ENCODE measurements around the gene SOX11.

The SOX11 gene

DNA sequence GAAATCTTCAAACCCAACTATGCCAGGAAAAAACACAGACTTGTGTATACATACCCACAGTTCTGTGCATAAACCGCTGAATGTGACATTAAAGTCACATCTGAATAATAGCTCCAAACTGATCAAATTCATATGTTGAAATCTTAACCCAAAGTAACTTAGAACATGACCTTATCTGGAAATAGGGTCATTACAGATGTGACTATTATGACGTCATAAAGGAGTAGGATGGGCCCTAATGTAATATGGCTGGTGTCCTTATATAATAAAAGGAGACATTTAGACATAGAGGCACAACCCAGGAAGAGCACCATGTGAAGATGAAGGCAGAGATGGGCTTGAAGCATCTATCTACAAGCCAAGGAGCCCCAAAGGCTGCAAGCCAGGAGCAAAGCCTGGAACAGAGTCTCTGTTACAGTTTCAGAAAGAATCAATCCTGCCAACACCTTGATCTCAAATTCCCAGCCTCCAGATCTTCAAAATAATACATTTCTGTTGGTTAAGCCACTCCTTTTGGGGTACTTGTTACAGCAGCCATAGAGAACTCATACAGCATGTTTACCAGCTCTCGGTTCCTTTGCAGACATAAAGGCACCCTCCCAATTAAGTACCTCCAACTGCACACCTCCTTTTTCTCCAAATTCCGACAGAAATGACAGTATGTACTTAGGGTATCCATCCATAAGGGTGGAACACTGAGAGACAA lies 27.6 kb downstream of the SOX11 start:
- H3K4me3 ChIP-seq (ENCODE audit: control insufficient read depth, low read depth, low read length): no peak overlapping the region
- DNase-seq (ENCODE audit: low read depth): no peak
- TF ChIP-seq, protein P1, sequence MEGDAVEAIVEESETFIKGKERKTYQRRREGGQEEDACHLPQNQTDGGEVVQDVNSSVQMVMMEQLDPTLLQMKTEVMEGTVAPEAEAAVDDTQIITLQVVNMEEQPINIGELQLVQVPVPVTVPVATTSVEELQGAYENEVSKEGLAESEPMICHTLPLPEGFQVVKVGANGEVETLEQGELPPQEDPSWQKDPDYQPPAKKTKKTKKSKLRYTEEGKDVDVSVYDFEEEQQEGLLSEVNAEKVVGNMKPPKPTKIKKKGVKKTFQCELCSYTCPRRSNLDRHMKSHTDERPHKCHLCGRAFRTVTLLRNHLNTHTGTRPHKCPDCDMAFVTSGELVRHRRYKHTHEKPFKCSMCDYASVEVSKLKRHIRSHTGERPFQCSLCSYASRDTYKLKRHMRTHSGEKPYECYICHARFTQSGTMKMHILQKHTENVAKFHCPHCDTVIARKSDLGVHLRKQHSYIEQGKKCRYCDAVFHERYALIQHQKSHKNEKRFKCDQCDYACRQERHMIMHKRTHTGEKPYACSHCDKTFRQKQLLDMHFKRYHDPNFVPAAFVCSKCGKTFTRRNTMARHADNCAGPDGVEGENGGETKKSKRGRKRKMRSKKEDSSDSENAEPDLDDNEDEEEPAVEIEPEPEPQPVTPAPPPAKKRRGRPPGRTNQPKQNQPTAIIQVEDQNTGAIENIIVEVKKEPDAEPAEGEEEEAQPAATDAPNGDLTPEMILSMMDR (IDR thresholded peaks at IDR 0.05; ENCODE audit: control insufficient read depth, insufficient read depth, low read depth, low read length, missing control alignments): no peak

DNA sequence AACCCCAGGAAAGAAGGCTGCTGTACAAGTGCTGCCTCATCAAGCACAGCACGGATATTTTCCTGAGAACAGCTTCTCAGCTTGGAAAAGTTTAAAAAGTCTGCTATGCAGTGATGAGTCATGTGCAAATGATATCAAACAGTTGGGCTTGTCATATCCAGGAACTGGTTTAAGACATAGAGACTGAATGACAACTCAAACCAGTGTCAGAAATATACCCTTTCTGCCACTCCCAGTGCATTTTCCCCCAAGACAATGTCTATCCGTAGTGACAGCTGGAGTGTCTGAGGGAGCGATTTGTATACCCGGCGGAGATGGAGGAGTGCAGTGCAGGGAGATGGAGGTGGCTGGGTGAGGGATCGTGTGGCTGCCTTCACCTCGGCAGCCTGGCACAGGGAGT lies 28.2 kb downstream of the SOX11 start:
- H3K4me3 ChIP-seq (ENCODE audit: control insufficient read depth, low read depth, low read length): no peak overlapping the region
- no peak for DNase-seq (ENCODE audit: low read depth)
- TF ChIP-seq, protein P1 (IDR thresholded peaks at IDR 0.05; ENCODE audit: control insufficient read depth, insufficient read depth, low read depth, low read length, missing control alignments): no peak

DNA sequence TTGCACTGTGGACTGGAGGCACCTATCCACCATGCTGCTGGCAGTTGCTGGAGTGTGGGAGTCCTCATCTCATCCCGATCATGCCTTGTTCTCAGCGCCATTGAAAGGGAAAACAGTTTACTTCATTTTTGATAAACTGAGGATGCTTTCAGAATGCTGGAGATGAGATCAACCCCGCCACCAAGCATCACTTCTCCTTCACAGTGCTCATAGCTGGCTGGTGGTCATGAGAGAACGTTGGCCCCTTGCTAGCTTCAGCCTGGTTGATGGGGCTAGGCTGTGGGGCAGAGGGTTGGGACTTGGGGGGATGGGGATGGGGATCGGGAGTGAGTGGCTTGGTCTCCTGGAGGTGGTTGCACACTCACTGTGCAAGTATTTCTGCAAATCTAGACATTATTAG lies 30.1 kb downstream of the SOX11 start:
- H3K4me3 ChIP-seq (ENCODE audit: control insufficient read depth, low read depth, low read length): no peak overlapping the region
- TF ChIP-seq, protein P1 (IDR thresholded peaks at IDR 0.05; ENCODE audit: control insufficient read depth, insufficient read depth, low read depth, low read length, missing control alignments): no peak
- no peak for DNase-seq (ENCODE audit: low read depth)

DNA sequence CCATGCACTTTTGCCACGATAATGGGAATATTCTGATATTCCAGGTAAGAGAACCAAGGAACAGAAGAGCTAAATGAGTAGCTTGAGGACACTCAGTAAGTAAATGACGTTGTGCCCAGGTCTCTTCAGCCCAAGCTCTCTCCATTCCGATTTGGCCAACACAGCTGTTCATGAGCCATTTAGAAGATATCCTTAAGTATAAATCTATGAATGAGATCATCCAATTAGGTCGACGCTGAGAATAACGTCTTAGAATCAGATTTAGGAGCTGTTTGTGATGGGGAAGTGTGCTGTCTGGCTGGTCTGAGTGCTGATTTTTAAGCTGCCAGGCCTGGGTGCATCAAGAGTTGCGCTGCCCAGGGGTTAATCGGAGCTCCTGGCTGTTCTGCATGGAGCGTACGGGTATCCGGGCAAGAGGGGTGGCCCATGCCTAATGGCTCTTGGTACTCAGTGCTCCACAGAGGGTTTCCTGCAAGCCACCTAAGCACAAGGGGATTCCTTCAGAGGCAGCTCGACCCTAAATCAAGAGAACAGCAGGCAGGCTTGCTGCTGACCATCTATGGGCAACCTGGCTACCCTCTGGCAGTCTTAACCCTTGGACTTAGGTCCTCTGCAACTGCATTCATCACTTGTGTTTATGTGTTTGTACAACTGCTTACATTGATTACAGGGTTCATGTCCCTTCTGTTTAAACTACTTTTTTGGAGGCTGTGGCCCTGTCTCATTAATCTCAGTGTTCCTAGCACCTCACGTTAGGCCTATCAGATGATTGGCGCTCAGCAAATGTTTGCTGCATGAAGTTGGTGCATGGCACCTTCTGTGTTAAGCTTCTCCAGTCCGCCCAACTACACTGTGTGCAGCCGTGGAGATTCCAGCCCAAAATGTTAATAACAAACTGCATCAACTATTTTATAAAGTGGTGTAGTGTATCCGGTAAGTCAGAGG lies 31.9 kb downstream of the SOX11 start:
- DNase-seq (ENCODE audit: low read depth): no peak
- TF ChIP-seq, protein P1 (IDR thresholded peaks at IDR 0.05; ENCODE audit: control insufficient read depth, insufficient read depth, low read depth, low read length, missing control alignments): no peak
- H3K4me3 ChIP-seq (ENCODE audit: control insufficient read depth, low read depth, low read length): no peak overlapping the region

DNA sequence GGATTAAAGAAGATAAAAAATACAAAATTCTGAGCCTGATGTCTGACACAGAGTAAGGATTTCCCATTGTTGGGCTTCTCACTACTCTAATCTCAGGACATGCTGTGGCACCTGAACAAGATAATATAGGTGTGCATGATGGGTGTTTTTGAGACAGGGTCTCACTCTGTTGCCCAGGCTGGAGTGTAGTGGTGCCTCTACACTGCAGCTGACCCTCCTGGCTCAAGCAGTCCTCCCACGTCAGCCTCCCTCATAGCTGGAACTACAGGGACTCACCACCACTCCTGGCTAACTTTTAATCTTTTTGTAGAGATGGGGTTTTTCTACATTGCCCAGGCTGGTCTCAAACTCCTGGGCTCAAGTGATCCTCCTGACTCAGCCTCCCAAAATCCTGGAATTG lies 32.9 kb downstream of the SOX11 start:
- TF ChIP-seq, protein P1 (IDR thresholded peaks at IDR 0.05; ENCODE audit: control insufficient read depth, insufficient read depth, low read depth, low read length, missing control alignments): no peak
- DNase-seq (ENCODE audit: low read depth): no peak
- H3K4me3 ChIP-seq (ENCODE audit: control insufficient read depth, low read depth, low read length): no peak overlapping the region

DNA sequence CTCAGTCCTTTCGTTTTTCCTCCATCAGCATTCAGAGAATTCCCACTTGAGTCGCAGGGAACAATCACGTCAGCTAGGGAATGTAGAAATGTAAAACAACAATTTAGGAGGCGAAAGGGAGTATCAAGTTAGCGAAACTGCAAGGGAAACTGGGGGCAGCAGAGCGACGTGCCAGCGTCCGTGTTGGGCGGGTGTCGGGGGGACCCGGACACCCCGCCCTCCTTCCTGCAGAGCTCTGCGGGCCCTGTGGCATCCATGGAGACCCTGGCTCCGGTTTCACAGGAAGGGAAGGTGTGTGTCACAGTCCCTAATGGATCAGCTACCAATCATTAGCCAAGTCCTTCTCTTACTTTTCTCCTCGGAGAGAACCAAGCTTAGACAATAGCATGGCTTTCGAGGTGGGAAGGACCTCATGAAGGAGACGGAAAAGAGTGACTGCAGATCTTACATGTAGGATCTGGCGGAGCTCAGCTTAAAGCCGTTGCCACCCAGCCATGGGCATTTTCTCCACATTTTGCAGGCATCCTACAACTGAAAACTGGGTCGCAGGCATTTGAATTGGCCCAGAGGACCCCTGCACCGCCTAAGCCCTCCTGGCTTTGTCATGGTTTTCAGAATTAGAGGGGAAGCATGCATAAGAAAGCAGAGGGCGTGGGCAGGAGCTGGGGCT lies 33.7 kb downstream of the SOX11 start:
- no peak for DNase-seq (ENCODE audit: low read depth)
- TF ChIP-seq, protein P1 (IDR thresholded peaks at IDR 0.05; ENCODE audit: control insufficient read depth, insufficient read depth, low read depth, low read length, missing control alignments): no peak

More for the DNA sequence above, 33.7 kb downstream of the SOX11 start:
- no peak overlapping the region for H3K4me3 ChIP-seq (ENCODE audit: control insufficient read depth, low read depth, low read length)

All from AG09309 (cell line).